NB4 (cell line): ENCODE results near the gene UNC79.

Experiments
- DNase-seq: peaks from one replicate; pipeline ENCODE4 v3.0.0; 2010; ENCODE audit warnings: low read depth
- H3K4me3 ChIP-seq: one replicate; pipeline ENCODE4 v1.5.1; 2011; ENCODE audit warnings: mild to moderate bottlenecking, low read depth, low read length, moderate library complexity
- MYC ChIP-seq: IDR thresholded peaks from 2 replicates; pipeline ENCODE4 v1.6.1; 2011; ENCODE audit warnings: low read depth, low read length
- POLR2A ChIP-seq: IDR thresholded peaks from 2 replicates; pipeline ENCODE4 v1.6.1; 2011; ENCODE audit warnings: mild to moderate bottlenecking; ENCODE audit not compliant: insufficient read length; ENCODE audit errors: extremely low read depth
- TF ChIP-seq, protein P1 (sequence below): IDR thresholded peaks from one replicate; pipeline ENCODE4 v1.5.1; 2012; ENCODE audit warnings: low read depth, low read length
- TF ChIP-seq, protein P2 (sequence below): IDR thresholded peaks from 2 replicates; pipeline ENCODE4 v1.6.1; 2011; ENCODE audit warnings: low read depth, low read length

Gene UNC79

DNA sequence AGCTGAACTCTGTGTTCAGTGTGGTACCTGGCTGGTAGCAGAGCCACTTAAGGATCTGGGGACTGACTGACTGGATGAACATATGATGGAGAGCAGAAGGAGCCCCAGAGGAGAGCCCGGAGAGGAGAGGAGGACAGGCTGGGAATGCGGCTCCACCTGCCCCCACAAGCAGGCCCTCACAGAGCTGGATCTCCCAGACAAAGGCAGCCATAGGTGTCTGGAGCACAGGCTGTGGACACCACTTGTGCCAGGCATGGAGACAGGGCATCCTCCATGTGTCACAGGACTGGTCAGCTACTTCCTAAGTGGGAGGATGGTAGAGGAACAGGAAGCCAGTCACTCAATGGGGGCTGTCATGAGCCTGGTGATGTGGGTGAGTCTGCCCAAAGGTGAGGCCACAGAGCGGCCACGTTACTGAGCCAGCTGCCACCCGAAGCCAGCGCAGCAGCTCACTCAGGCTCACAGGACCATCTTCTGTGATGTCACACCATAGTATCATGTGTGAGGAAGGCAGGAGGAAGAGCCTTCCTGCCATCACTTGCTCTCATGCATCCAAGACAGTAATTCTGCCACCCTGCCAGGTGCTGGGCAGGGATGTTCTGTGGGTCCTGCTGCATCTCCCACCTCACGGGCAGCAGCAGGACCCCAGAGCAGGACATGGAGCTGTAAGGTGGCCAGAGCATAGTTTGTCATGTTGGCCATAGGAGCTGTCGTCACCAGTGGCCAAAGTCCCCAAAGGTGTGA lies 285.4 kb downstream of the UNC79 start:
- H3K4me3 ChIP-seq = no peak overlapping the region
- TF ChIP-seq MYC = no peak
- no peak for TF ChIP-seq POLR2A
- TF ChIP-seq, protein P1, sequence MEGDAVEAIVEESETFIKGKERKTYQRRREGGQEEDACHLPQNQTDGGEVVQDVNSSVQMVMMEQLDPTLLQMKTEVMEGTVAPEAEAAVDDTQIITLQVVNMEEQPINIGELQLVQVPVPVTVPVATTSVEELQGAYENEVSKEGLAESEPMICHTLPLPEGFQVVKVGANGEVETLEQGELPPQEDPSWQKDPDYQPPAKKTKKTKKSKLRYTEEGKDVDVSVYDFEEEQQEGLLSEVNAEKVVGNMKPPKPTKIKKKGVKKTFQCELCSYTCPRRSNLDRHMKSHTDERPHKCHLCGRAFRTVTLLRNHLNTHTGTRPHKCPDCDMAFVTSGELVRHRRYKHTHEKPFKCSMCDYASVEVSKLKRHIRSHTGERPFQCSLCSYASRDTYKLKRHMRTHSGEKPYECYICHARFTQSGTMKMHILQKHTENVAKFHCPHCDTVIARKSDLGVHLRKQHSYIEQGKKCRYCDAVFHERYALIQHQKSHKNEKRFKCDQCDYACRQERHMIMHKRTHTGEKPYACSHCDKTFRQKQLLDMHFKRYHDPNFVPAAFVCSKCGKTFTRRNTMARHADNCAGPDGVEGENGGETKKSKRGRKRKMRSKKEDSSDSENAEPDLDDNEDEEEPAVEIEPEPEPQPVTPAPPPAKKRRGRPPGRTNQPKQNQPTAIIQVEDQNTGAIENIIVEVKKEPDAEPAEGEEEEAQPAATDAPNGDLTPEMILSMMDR = no peak
- TF ChIP-seq, protein P2, sequence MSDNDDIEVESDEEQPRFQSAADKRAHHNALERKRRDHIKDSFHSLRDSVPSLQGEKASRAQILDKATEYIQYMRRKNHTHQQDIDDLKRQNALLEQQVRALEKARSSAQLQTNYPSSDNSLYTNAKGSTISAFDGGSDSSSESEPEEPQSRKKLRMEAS = no peak
- DNase-seq = no peak

DNA sequence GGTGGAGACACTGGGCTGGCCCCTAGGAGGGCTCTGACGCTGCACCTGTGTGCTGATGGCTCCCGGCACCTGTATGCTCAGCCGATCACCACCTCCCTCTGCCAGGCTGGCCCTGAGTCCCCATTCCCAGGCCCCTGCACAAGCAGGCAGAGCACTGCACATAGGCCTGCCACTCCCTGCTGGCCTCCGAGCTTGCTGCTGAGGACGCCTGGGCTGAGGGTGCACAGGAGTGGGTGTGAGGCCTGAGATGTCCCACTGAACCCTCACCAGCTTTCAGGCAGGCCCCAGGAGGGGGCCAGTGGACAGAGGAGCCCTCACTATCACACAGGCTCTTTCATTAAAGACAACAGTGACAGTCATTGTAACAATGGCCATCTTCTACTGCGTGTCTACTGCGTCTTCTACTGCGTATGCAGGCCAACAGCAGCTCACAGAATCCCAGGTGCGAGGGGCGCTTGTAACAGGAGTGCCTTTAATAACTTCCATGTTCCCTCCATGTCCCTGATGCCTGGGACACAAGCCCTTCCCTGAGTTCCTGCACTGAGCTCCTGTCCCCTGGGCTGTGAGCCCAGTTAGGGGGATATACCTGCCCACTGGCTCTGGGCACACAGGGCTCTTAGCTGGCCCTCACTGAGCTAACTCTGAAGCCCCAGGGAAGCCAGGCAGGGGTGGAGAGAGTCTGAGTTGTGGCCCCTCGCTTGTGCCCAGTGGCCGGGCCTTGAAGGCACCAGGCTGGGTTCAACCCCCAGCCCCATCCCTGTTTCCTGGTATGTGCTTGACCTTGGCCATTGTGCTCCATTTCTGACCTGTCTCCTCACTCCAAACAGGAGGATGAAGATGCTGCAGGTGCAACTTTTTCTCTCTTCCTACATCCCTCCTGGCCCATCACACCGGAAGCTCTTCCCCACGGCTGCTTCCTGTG lies 286.3 kb downstream of the UNC79 start:
- H3K4me3 ChIP-seq = no peak overlapping the region
- TF ChIP-seq, protein P1 = no peak
- TF ChIP-seq MYC (no peak), POLR2A (no peak)
- TF ChIP-seq, protein P2 = no peak
- no peak for DNase-seq

DNA sequence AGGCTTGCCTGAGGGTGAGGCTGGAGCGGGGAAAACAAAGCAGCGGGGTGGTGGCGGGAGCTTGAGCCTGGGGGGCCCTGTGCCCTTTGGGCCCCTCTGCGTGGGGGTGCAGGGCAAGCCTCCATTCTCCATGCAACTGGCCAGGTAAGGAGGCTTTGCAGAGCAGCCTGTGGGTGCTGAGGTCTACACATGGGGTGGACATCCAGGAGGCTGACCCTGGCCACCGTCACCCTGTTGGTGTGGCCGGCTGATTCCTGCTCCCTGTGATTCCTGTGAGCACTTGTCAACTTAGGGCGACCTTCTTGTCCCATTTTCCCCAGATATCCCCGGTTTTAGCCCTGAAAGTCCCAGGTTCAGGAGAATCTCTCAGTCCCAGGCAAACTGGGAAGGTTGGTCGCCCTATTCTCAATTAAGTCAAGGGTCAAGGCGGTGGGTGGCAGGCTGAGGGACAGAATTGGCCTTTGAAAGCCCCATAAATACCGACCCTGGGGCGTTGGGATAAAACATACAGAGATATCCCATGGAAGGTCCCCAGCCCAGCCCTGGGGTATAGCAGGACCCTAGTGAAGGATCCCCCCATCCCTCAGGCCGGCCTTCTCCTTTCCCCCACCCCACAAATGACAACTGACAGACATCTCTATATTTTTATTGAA lies 287.1 kb downstream of the UNC79 start:
- no peak overlapping the region for H3K4me3 ChIP-seq
- TF ChIP-seq MYC (no peak), POLR2A (no peak)
- TF ChIP-seq, protein P2 = no peak
- TF ChIP-seq, protein P1 = no peak
- DNase-seq = no peak

DNA sequence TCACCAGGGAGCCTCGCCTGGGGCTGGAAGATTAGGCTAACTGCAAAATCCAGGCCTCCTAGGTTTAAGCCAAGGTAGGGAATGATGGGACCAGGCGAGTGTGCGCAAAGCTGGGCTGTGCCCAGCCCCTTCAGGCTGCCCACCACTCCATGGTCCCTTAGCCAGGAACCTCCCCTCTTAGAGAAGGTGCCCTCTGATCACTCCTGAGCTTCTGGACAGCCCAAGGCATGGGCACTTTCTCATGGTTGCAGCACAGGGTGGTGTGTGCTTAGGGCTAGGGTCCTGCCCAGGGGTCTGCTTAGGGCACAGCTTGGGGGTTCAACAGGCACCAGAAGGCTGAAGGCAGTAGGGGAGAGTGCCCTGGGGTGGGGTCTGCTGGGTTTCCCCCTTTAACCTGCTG lies 288.5 kb downstream of the UNC79 start:
- TF ChIP-seq, protein P1 = no peak
- no peak for TF ChIP-seq MYC
- TF ChIP-seq POLR2A = no peak
- TF ChIP-seq, protein P2 = no peak
- no peak overlapping the region for H3K4me3 ChIP-seq
- no peak for DNase-seq

DNA sequence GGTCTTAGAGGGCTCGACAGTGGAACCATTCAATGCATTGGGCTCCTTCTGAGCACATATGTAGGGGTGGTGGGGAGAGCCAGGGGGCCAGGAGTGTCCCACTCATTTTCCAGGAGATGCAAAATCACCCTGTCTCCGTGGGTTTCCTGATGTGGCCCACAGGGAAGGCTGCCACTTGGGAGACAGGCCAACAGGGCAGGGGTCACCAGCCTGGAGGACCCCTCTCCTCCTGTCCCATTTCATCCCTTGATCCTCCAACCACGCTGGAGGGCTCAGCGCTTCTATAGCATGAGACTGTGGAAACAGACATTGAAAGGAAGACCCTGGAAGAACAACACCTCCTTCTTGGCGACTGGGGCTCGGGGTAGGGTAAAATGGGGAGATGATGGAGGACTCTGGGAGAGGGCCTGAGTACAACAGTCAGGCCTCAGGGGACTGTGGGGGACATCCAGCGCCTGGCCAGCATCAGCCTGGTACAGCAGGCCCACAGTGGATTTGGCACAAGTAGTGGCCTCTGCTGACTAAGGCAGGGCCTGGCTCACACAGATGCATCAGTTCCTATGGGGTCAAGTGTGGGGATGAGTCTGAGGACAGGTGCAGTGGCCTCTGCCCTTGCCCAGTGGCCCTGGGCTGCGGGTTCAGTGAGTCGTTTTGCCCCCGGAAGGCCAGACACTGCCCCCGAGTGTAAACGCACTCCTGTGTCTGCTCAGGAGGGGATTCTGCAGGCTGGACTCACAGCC lies 289.5 kb downstream of the UNC79 start:
- TF ChIP-seq POLR2A = no peak
- TF ChIP-seq, protein P1 = no peak
- TF ChIP-seq, protein P2 = no peak
- no peak for TF ChIP-seq MYC
- H3K4me3 ChIP-seq = no peak overlapping the region
- no peak for DNase-seq
